IPS DF 6.9 (cell line): ENCODE results near the gene EPB41L5.
A peak's percentile ranks its signal among the peaks of the same experiment; 100 is the strongest.
"Not testable (repeated sequence)": the region's sequence is repeated elsewhere in the genome, so short reads cannot be mapped to it uniquely, and the experiment has no call there.

ENCODE experiments used
- DNase-seq: peaks from one replicate; pipeline ENCODE4 v3.0.0-alpha.2; 2013; ENCODE audit warnings: low read depth, low spot score
- H3K27ac ChIP-seq: one replicate; pipeline ENCODE4 v1.5.1; 2013; ENCODE audit warnings: low read length, control low read depth
- H3K27me3 ChIP-seq: 2 replicates; pipeline ENCODE4 v1.6.1; 2013; ENCODE audit warnings: mild to moderate bottlenecking, low read length; ENCODE audit not compliant: control insufficient read depth, insufficient read depth
- H3K36me3 ChIP-seq: 2 replicates; pipeline ENCODE4 v1.6.1; 2013; ENCODE audit warnings: low read length; ENCODE audit not compliant: control insufficient read depth, insufficient read depth
- H3K4me1 ChIP-seq: 2 replicates; pipeline ENCODE4 v1.6.1; 2013; ENCODE audit warnings: low read length; ENCODE audit not compliant: control insufficient read depth, insufficient read depth
- H3K4me3 ChIP-seq: 2 replicates; pipeline ENCODE4 v1.5.1; 2013; ENCODE audit warnings: mild to moderate bottlenecking, low read length
- H3K9me3 ChIP-seq: 2 replicates; pipeline ENCODE4 v1.6.1; 2013; ENCODE audit warnings: low read length, inconsistent platforms; ENCODE audit not compliant: control insufficient read depth, insufficient read depth
- WGBS: extraction: QIAGEN DNeasy Blood & Tissue Kit; methylation state at CpG from one replicate; pipeline ENCODE4 v1.1.7; 2013; ENCODE audit warnings: mixed read lengths, missing lambda C conversion rate; ENCODE audit not compliant: insufficient read length, insufficient coverage; 5-methylcytosine and 5-hydroxymethylcytosine counted together

The EPB41L5 gene

DNA sequence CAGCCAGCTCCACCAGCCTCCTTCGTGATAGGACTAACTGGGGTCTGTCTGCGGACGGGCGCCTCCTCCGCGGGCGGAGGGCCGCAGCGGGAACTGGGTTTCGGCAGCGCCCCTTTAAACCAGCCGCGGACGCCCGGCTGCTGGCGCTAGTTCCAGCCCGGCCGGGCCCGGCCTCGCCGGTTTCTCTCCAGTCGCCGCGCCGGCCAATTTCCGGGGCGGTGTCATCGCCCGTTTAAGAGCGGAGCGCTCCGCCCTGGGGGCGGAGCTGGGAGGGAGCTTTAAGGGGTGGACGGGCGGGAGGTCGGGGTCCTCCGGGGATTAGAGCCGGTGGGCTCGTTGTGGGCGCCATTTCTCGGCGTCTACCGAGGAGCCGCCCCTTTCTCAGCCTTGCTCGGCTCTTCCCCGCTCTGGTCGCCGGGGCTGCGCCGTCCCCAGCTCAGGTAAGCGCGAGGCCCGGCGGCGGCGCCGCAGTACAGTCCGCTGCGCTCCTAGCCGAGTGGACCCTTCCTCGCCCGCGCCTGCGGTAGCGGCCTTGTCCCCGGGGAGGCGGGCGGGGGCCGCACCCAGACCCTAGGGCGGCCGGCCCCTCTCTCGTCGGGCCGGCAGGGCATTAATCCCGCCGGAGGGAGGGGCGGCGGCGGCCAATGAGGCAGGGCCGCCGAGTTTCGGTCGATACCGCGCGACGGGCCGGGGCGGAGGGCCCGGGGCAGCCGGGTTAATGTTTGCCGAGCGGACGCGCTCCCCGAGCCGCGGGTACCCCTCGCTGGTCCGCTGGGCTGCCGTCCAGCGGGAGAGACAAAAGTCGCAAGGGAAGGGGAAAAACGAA is at the start of gene EPB41L5:
Gene EPB41L5, plus strand, starts transcription at position 307 of the 826 bp plus-strand sequence. CDS start 6,008 bp downstream, outside the sequence.
- Histone ChIP-seq H3K4me3 (peak within 1 kb of the TSS; percentile 94), H3K4me1 (peaks cover 2% of the 10 kb centered on the region; the same call in 1 of the 2 replicates), H3K36me3 (no peaks in the 10 kb centered on the region), H3K27me3 (0 out of 2 replicates have a peak, but pooled peaks cover 1% of the 10 kb centered on the region), H3K9me3 (no peaks in the 10 kb centered on the region), H3K27ac (no peak within 1 kb of the TSS)
- WGBS, result no CpG with 5 or more reads among the region's 104 CpGs
- DNase-seq, result peak; percentile 64

DNA sequence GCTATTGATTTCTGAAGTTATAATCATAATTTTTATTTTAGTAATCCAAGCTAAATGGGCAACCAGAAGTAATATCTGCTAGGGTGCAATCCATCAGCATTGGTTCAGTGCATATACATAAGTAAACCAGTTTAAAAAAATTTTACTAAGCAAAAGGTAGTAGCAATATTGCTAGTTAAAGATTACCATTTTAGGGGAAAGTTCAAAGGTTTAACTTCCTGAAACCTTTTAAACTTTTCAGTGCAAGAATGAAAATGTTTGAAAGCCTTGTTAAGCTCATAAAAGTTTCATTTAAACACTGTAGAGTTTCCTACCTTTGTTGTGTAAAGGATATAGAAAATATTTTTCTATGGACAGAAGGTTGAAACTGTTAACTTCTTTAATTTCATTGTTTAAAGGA is 31.0 kb upstream of the EPB41L5 start:
- Histone ChIP-seq H3K27ac (no peak overlapping the region), H3K9me3 (no peaks in the 10 kb centered on the region), H3K27me3 (no peaks in the 10 kb centered on the region), H3K4me3 (no peak overlapping the region), H3K36me3 (no peaks in the 10 kb centered on the region), H3K4me1 (no peaks in the 10 kb centered on the region)
- no peak for DNase-seq

DNA sequence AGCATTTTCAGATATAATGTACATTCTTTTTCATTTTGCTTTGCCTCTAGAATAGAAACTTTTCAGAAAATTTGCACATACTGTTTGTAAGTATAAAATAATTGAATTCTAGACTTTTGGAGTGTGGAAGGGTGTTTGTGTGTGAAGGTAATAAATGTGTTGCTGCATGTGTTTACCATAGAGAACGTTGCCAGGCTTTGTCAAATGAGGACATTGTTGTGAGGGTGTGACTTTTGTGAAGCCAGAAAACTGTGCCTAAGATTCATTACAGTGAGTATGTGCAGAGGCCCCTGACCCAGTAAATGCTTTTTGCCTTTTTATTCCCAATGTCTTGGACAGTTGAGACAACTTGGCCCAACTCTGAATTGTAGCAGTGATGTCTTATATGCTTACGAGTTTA is 30.4 kb upstream of the EPB41L5 start:
- no CpG with 5 or more reads among the region's 2 CpGs for WGBS
- H3K27me3 ChIP-seq, result no peaks in the 10 kb centered on the region

DNA sequence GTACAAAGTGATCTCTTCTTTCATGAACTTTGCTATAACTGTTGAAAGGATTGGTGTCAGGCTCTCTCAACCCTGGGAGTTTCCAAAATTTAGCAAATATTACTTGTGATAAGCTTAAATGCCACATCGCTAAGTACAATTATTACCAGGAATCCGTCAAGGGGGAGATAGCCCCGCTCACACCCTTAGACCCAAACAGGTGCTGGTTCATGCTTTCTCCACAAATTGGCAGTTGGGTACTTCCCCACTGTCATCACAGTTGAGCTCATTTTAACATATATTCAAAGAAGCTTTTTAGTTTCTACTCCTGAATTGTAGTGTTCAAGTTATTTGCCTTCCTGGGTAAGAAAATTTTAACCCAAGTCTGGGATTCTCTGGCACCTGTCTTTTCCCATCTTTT is 29.8 kb upstream of the EPB41L5 start:
- Histone ChIP-seq H3K4me3 (no peak overlapping the region), H3K4me1 (no peaks in the 10 kb centered on the region), H3K27me3 (no peaks in the 10 kb centered on the region), H3K36me3 (no peaks in the 10 kb centered on the region), H3K27ac (no peak overlapping the region), H3K9me3 (no peaks in the 10 kb centered on the region)
- DNase-seq, result no peak
- WGBS, result no CpG with 5 or more reads among the region's 3 CpGs

More for the DNA sequence above, 30.4 kb upstream of the EPB41L5 start:
- no peak for DNase-seq
- Histone ChIP-seq H3K4me1 (no peaks in the 10 kb centered on the region), H3K36me3 (no peaks in the 10 kb centered on the region), H3K4me3 (no peak overlapping the region), H3K27ac (no peak overlapping the region), H3K9me3 (no peaks in the 10 kb centered on the region)

DNA sequence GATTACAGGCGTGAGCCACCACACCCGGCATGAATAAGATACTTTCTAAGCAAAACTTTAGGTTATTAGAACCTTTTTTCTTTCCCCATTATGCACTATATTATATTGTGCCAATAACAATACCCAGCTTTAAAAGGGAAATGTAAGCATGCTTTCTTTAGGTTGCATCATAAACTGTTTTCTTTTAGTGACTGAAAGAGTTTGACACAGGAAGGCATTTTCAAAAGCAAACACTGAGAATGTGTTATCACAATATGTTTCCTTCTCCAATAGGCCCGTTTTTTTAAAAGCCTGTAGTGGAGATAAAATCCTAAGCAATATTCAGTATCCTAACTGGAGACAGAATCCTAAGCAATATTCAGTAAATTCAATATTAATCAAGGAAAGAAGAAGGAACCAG is 16.7 kb upstream of the EPB41L5 start:
- no peaks in the 10 kb centered on the region for H3K27me3 ChIP-seq
- WGBS, result no CpG with 5 or more reads among the region's 3 CpGs
- H3K27ac ChIP-seq, result no peak overlapping the region
- no peaks in the 10 kb centered on the region for H3K4me1 ChIP-seq
- no peak overlapping the region for H3K4me3 ChIP-seq
- no peaks in the 10 kb centered on the region for H3K36me3 ChIP-seq
- no peak for DNase-seq
- no peaks in the 10 kb centered on the region for H3K9me3 ChIP-seq

DNA sequence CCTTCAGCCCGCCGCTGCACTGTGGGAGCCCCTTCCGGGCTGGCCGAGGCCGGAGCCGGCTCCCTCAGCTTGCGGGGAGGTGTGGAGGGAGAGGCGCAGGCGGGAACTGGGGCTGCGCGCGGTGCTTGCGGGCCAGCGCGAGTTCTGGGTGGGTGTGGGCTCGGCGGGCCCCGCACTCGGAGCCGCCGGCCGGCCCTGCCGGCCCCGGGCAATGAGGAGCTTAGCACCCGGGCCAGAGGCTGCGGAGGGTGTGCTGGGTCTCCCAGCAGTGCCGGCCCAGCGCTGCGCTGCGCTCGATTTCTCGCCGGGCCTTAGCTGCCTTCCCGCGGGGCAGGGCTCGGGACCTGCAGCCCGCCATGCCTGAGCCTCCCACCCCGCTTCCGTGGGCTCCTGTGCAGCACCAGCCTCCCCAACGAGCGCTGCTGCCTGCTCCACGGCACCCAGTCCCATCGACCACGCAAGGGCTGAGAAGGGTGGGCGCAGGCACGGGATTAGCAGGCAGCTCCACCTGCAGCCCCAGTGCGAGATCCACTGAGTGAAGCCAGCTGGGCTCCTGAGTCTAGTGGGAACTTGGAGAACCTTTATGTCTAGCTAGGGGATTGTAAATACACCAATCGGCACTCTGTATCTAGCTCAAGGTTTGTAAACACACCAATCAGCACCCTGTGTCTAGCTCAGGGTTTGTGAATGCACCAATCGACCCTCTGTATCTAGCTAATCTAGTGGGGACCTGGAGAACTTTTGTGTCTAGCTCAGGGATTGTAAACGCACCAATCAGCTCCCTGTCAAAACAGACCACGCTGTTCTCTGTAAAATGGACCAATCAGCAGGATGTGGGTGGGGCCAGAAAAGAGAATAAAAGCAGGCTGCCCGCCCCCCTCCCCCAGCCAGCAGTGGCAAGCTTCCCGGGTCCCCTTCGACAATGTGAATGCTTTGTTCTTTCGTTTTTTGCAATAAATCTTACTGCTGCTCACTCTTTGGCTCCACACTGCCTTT is 15.7 kb upstream of the EPB41L5 start:
- not testable (repeated sequence) for H3K27me3 ChIP-seq, H3K4me3 ChIP-seq, H3K4me1 ChIP-seq, DNase-seq, H3K27ac ChIP-seq, H3K36me3 ChIP-seq, H3K9me3 ChIP-seq
- no CpG with 5 or more reads among the region's 55 CpGs for WGBS

DNA sequence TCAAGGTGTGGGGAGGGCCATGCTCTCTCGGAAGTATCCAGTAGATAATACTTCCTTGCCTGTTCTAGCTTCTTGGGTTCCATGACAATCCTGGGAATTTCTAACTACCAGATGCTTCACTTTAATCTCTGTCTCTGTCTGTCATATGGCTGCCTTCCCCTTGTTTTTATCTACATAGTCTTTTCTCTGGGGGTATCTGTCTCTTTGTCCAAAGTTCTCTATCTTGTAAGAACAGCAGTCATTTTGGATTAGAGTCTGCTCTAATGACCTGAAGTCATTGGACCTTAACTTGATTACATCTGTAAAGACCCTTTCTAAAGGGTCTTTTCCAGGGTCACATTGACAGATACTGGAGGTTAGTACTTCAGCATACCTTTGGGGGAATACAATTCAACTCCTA is 11.4 kb upstream of the EPB41L5 start:
- Histone ChIP-seq H3K27me3 (no peaks in the 10 kb centered on the region), H3K36me3 (no peaks in the 10 kb centered on the region), H3K4me1 (no peaks in the 10 kb centered on the region), H3K27ac (no peak overlapping the region), H3K4me3 (no peak overlapping the region), H3K9me3 (no peaks in the 10 kb centered on the region)
- no peak for DNase-seq
- WGBS, result no CpG with 5 or more reads among the region's 1 CpG

DNA sequence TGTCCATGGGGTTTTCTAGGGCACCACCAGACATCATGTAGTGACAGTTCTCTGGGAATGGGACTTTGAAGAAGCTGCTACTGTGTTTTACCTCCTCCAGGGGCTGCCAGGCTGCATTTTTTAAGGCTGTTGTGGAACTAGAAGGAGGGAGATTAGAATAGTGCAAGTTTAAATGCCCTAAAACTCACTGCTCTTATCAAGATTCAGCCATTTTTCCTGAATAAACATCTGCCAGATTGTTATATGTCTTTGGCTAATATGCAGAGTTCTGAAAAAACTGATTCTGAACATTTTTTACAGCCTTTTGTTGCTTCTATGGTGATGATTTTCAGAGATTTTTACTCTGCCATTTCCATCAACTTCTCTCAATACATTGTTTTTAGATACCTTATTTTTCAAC is 8.6 kb upstream of the EPB41L5 start:
- no peaks in the 10 kb centered on the region for H3K27me3 ChIP-seq
- no peak overlapping the region for H3K27ac ChIP-seq
- DNase-seq, result no peak
- no peaks in the 10 kb centered on the region for H3K9me3 ChIP-seq
- no peak overlapping the region for H3K4me3 ChIP-seq
- no peaks in the 10 kb centered on the region for H3K4me1 ChIP-seq
- H3K36me3 ChIP-seq, result no peaks in the 10 kb centered on the region

DNA sequence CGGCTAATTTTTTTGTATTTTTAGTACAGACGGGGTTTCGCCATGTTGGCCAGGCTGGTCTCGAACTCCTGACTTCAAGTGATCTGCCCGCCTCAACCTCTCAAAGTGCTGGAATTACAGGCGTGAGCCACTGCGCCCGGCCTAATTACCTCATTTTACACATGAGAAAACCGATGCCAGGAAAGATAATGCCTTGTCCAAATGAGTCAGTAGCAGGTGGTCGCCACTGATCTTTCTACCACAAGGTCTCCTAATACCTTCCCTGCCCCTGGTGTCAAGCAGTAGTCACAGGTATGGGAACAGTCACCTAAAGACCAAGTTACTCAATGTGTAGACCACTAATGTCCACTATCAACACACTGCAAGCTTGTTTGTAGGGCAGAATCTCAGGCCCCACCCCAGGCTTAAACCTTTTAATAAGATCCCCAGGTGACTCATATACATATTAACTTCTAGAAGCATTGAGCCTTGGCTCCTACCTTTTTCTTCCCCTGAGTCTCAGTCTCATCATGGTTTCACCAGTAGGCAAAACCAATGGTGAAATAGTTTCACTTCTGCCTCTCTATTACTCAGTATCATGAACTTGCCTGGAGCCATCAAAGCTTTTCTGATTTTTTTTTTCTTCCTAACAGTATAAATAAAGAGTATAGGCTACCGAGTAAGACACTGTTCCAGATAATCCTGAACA is 6.9 kb upstream of the EPB41L5 start:
- Histone ChIP-seq H3K36me3 (no peaks in the 10 kb centered on the region), H3K9me3 (no peaks in the 10 kb centered on the region), H3K27ac (no peak overlapping the region), H3K4me3 (no peak overlapping the region), H3K4me1 (no peaks in the 10 kb centered on the region), H3K27me3 (no peaks in the 10 kb centered on the region)
- WGBS, result no CpG with 5 or more reads among the region's 11 CpGs
- no peak for DNase-seq

DNA sequence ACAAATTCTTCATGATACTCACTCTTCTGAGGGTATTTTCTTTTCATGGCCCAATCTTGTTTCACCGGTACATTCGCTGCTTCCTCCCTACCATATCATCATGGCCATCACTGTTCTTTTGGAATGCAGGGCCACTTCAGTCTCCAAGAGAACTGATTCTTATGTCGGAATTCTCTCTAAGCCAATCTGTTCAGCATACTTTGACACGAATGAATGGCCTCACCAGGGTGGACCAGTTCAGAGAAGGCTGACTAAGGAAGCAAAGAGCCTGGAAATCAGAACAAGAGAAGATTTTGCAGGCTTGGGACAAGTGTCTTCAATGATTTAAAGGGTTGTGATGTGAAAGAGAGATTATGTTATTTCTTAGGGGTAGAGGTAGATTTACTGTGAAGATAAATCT is 5.0 kb upstream of the EPB41L5 start:
- Histone ChIP-seq H3K36me3 (no peaks in the 10 kb centered on the region), H3K4me3 (no peak overlapping the region), H3K27me3 (0 out of 2 replicates have a peak, but pooled peaks cover 1% of the 10 kb centered on the region), H3K27ac (no peak overlapping the region), H3K9me3 (no peaks in the 10 kb centered on the region), H3K4me1 (peaks cover 2% of the 10 kb centered on the region; the same call in 1 of the 2 replicates)
- no CpG with 5 or more reads among the region's 4 CpGs for WGBS
- no peak for DNase-seq
